ENCODE data around the gene MYO1E.

Gene MYO1E

GRCh38 chr15:59259137-59259943 lies 113.3 kb downstream of the MYO1E start:
- H3K27ac ChIP-seq (ENCODE audit: low read depth, low read length) = no peak overlapping the region; the same call in 1 of the 2 replicates

GRCh38 chr15:59258317-59258716 lies 114.4 kb downstream of the MYO1E start:
- no peak overlapping the region for H3K4me3 ChIP-seq (ENCODE audit: insufficient read depth, low read length, poor library complexity, severe bottlenecking)
- no peaks in the 10 kb centered on the region for H3K9me3 ChIP-seq (ENCODE audit: insufficient read depth, low read length)
- peaks cover 82% of the 10 kb centered on the region for H3F3A ChIP-seq (ENCODE audit: insufficient read depth)
- no peak overlapping the region for H3K9ac ChIP-seq (ENCODE audit: low read length)
- no peak for TF ChIP-seq CTCF (IDR thresholded peaks at IDR 0.05; ENCODE audit: insufficient read depth, low read length, poor library complexity, severe bottlenecking)
- no peak for TF ChIP-seq EZH2phosphoT487 (conservative IDR thresholded peaks at IDR 0.05; ENCODE audit: low read length)
- H3K9me2 ChIP-seq (replicated peaks; ENCODE audit: insufficient read depth, low read length) = no peaks in the 10 kb centered on the region
- no peaks in the 10 kb centered on the region for H4K20me1 ChIP-seq (ENCODE audit: low read depth, low read length)
- no peak overlapping the region for H3K27ac ChIP-seq (ENCODE audit: low read depth, low read length)
- no peak overlapping the region for H2AFZ ChIP-seq (ENCODE audit: low read depth, low read length, severe bottlenecking)
- peaks cover 45% of the 10 kb centered on the region for H3K79me2 ChIP-seq (ENCODE audit: insufficient read depth, low read length)
- no peaks in the 10 kb centered on the region for H3K27me3 ChIP-seq (ENCODE audit: low read length)
- H3K36me3 ChIP-seq (ENCODE audit: low read length) = peaks cover 59% of the 10 kb centered on the region
- H3K4me2 ChIP-seq (ENCODE audit: low read depth, low read length, poor library complexity, severe bottlenecking) = no peak overlapping the region

More at GRCh38 chr15:59259137-59259943, 113.3 kb downstream of the MYO1E start:
- no peak overlapping the region for H3K9ac ChIP-seq (ENCODE audit: low read length)
- H3F3A ChIP-seq (ENCODE audit: insufficient read depth) = peaks cover 82% of the 10 kb centered on the region
- H3K4me2 ChIP-seq (ENCODE audit: low read depth, low read length, poor library complexity, severe bottlenecking) = no peak overlapping the region
- no peaks in the 10 kb centered on the region for H3K27me3 ChIP-seq (ENCODE audit: low read length)
- H3K36me3 ChIP-seq (ENCODE audit: low read length) = peaks cover 63% of the 10 kb centered on the region
- H4K20me1 ChIP-seq (ENCODE audit: low read depth, low read length) = no peaks in the 10 kb centered on the region
- TF ChIP-seq CTCF (IDR thresholded peaks at IDR 0.05; ENCODE audit: insufficient read depth, low read length, poor library complexity, severe bottlenecking) (no peak), EZH2phosphoT487 (conservative IDR thresholded peaks at IDR 0.05; ENCODE audit: low read length) (no peak)
- no peaks in the 10 kb centered on the region for H3K9me3 ChIP-seq (ENCODE audit: insufficient read depth, low read length)
- H3K4me3 ChIP-seq (ENCODE audit: insufficient read depth, low read length, poor library complexity, severe bottlenecking) = no peak overlapping the region
- H3K79me2 ChIP-seq (ENCODE audit: insufficient read depth, low read length) = peaks cover 46% of the 10 kb centered on the region
- no peaks in the 10 kb centered on the region for H3K9me2 ChIP-seq (replicated peaks; ENCODE audit: insufficient read depth, low read length)
- no peak overlapping the region for H2AFZ ChIP-seq (ENCODE audit: low read depth, low read length, severe bottlenecking)

- peaks cover 49% of the 10 kb centered on the region for H3K36me3 ChIP-seq (ENCODE audit: low read length)
- no peaks in the 10 kb centered on the region for H3K9me2 ChIP-seq (replicated peaks; ENCODE audit: insufficient read depth, low read length)
- no peaks in the 10 kb centered on the region for H3K9me3 ChIP-seq (ENCODE audit: insufficient read depth, low read length)
- no peak overlapping the region for H3K4me2 ChIP-seq (ENCODE audit: low read depth, low read length, poor library complexity, severe bottlenecking)
- peaks cover 79% of the 10 kb centered on the region for H3F3A ChIP-seq (ENCODE audit: insufficient read depth)
- H3K79me2 ChIP-seq (ENCODE audit: insufficient read depth, low read length) = peaks cover 49% of the 10 kb centered on the region
- TF ChIP-seq CTCF (IDR thresholded peaks at IDR 0.05; ENCODE audit: insufficient read depth, low read length, poor library complexity, severe bottlenecking) = no peak
- TF ChIP-seq EZH2phosphoT487 (conservative IDR thresholded peaks at IDR 0.05; ENCODE audit: low read length) = no peak
- H3K27ac ChIP-seq (ENCODE audit: low read depth, low read length) = no peak overlapping the region
- H2AFZ ChIP-seq (ENCODE audit: low read depth, low read length, severe bottlenecking) = no peak overlapping the region
- H3K27me3 ChIP-seq (ENCODE audit: low read length) = no peaks in the 10 kb centered on the region
- H3K4me3 ChIP-seq (ENCODE audit: insufficient read depth, low read length, poor library complexity, severe bottlenecking) = no peak overlapping the region
- H4K20me1 ChIP-seq (ENCODE audit: low read depth, low read length) = no peaks in the 10 kb centered on the region
- no peak overlapping the region for H3K9ac ChIP-seq (ENCODE audit: low read length)
Measured at GRCh38 chr15:59257140-59257539, 115.5 kb downstream of the MYO1E start.
